Stimulated activated CD8-positive, alpha-beta memory T cell treated with anti-CD3 and anti-CD28 coated beads, Interleukin-7, amount 100 ng/mL, for 48 hours (primary cell): ENCODE data around the gene CPEB3.
"Not testable (repeated sequence)": the region's sequence is repeated elsewhere in the genome, so short reads cannot be mapped to it uniquely, and the experiment has no call there.

Experiments
- DNase-seq, 2 donors: peaks; one replicate each; pipeline ENCODE4 v3.0.0-alpha.2; 2020; ENCODE audit warnings: low read depth in 1 of 2; ENCODE audit errors: extremely low read depth in 1 of 2

The CPEB3 gene

GRCh38 chr10:92216608-92217007 is 74.3 kb downstream of the CPEB3 start:
- not testable (repeated sequence) for DNase-seq

GRCh38 chr10:92215222-92215621 is 75.7 kb downstream of the CPEB3 start:
- not testable (repeated sequence) for DNase-seq

DNA sequence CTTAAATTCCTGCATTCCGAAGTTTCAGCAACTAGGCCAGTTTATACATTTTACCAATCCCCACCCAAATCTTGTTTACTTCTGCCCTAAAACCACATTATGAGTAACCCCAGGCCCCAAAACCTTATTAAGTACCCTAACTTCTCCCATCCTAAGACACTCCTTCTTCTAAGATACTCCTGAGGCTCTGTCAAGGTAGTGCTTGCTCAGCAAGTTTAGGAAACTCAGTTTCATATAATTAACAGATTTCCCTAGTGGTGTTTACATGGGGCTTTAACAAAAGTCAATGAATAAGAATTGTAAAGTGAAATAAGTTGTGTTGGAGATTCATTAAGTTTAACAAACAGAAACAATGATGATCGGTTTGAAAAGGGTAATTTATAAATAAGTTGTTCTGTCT is 77.8 kb downstream of the CPEB3 start:
- DNase-seq = no peak

- no peak for DNase-seq
These were observed 82.1 kb downstream of the CPEB3 start for GRCh38 chr10:92208736-92209135.

DNA sequence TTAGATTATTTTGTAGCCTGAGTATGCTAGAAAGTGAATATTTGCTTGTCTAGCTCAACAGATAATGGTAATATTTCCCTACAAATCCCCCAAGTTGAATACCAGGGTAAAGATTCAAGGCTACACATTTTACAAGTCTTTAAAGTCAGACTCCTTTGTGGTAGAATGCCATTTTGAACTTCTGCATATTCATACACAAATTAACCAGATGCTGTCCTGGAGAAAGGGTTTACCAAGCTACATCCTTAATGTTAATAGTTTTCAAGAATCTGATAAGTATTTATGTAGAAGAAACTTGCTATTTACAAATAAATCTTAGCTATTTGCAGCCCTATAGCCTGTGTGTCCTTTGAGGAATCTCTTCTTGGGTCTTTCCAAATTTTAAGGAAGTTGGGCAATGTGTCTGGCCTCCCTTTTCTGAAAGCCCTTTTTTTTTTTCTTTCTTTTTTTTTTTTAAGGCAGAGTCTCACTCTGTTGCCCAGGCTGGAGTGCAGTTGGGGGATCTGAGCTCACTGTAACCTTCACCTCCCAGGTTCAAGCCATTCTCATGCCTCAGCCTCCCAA is 82.6 kb downstream of the CPEB3 start:
- DNase-seq = no peak

GRCh38 chr10:92207061-92207460 is 83.8 kb downstream of the CPEB3 start:
- DNase-seq = no peak

GRCh38 chr10:92203919-92204623 is 86.8 kb downstream of the CPEB3 start:
- no peak for DNase-seq

- DNase-seq = no peak
These were observed 88.3 kb downstream of the CPEB3 start for GRCh38 chr10:92202536-92202935.

GRCh38 chr10:92200564-92200963 is 90.3 kb downstream of the CPEB3 start:
- DNase-seq = no peak

DNA sequence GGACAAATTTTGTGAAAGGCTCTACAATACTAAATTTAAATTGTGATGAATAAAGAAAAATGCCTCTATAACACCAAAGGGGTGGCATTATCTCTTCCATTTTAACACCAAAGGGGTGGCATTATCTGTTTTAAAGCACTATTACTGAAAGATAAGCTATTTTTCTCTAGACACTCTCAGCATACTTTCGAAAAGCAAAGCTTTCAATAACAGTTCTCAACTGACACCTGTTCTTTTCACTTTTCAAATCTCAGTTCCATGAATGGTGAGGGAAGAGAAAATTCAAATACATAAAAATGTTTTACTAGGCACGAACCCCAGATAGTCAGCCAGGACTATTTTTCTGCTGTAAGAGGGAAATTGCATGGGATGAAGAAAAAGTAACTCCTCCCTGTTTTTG is 103.8 kb downstream of the CPEB3 start:
- DNase-seq = no peak

- DNase-seq = no peak
These were observed 105.9 kb downstream of the CPEB3 start for GRCh38 chr10:92184977-92185376.

GRCh38 chr10:92183199-92183598 is 107.7 kb downstream of the CPEB3 start:
- no peak for DNase-seq

GRCh38 chr10:92181575-92181974 is 109.3 kb downstream of the CPEB3 start:
- DNase-seq = no peak

GRCh38 chr10:92180399-92180798 is 110.5 kb downstream of the CPEB3 start:
- DNase-seq = no peak

DNA sequence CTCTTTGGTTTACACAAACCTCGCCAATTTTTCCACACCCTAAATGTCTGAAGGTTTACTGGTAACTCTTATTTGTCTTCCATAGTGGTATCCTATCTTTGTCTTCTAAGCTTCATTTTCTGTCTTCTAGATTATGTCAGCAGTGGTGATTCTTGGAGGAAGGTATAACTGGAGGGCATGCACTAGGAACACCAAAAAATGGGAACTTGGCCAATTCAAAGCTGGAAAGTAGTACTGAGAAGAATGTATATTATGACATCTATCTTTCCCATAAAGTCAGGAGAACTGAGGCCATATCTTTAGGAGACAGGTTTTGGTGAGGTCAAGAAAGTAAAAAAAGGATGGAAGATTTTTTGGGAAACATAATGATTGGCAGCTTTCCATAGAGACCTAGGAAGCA is 113.3 kb downstream of the CPEB3 start:
- no peak for DNase-seq

GRCh38 chr10:92175164-92175563 is 115.7 kb downstream of the CPEB3 start:
- DNase-seq = no peak

- DNase-seq = no peak
These were observed 116.9 kb downstream of the CPEB3 start for GRCh38 chr10:92173996-92174395.

GRCh38 chr10:92164036-92164696 is 126.7 kb downstream of the CPEB3 start:
- DNase-seq = no peak

- no peak for DNase-seq
These were observed 128.3 kb downstream of the CPEB3 start for GRCh38 chr10:92162541-92162940.

GRCh38 chr10:92156874-92157773 is 133.8 kb downstream of the CPEB3 start:
- DNase-seq = no peak

DNA sequence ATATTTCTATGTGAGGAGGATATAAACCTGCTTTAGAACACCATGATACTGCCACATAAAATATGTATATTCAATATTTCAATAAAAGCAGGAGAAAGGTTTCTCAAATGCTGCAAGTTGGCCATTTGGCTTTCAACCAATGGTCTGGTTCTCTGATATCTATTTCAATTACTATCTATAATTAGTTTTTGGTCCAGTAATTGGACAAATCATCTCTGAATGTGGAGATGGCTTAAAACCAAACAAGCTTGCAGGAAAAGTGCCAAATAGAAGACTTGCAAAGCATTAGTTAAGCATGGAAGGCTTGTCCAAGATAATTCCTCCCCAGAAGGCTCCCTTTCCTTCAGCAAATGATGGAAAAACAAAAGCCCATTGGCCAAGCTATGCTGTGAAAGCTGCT is 140.1 kb downstream of the CPEB3 start:
- DNase-seq = no peak
